H1 (cell line): ENCODE data around the gene KCNB1. TPM values are rescaled to one million over a fixed set of nuclear protein-coding genes. Genes with fewer than 3 reads are reported as not detected.

ENCODE experiments used
- CTCF ChIA-PET: fragments of 300-600 bp; sonication (Branson Sonifier 250); formaldehyde crosslinking; loops from one replicate; lab custom pipeline; 2021; ENCODE audit not compliant: partially characterized antibody; lab: Charles Lee
- POLR2A ChIA-PET: fragments of 300-600 bp; sonication (Branson Sonifier 250); formaldehyde crosslinking; loops from one replicate; lab custom pipeline; 2021; ENCODE audit warnings: inconsistent platforms; ENCODE audit not compliant: partially characterized antibody; lab: Charles Lee
- DNase-seq, 2 experiments: peaks; one replicate each; pipeline versions ENCODE4 v3.0.0 to v3.0.0-alpha.2; 2010 to 2022; ENCODE audit warnings: low spot score in 2 of 2, low read depth in 1 of 2, mixed read lengths in 1 of 2
- FAIRE-seq: peaks from 2 replicates; lab custom pipeline; 2011; peaks lifted over from hg19 to GRCh38; lab: Jason Lieb, UNC
- H2AFZ ChIP-seq: 2 replicates; pipeline ENCODE4 v1.8.1; 2012; ENCODE audit warnings: low read length, inconsistent platforms
- H2AK5ac ChIP-seq: 2 replicates; pipeline ENCODE4 v1.6.1; 2013; ENCODE audit warnings: low read depth, low read length
- H2BK120ac ChIP-seq: replicated peaks from 2 replicates; pipeline ENCODE3; 2013; ENCODE audit warnings: low read depth, low read length, inconsistent platforms
- H2BK12ac ChIP-seq: 2 replicates; pipeline ENCODE4 v1.6.1; 2013; ENCODE audit warnings: low read depth, low read length
- H2BK15ac ChIP-seq: 2 replicates; pipeline ENCODE4 v1.6.1; 2013; ENCODE audit warnings: low read length
- H2BK20ac ChIP-seq: 2 replicates; pipeline ENCODE4 v1.6.1; 2013; ENCODE audit warnings: low read length
- H2BK5ac ChIP-seq: 2 replicates; pipeline ENCODE4 v1.6.1; 2013; ENCODE audit warnings: low read depth, low read length
- H3K14ac ChIP-seq: 2 replicates; pipeline ENCODE4 v1.6.1; 2013; ENCODE audit warnings: inconsistent platforms; ENCODE audit not compliant: insufficient read length
- H3K18ac ChIP-seq: 2 replicates; pipeline ENCODE4 v1.6.1; 2013; ENCODE audit warnings: low read length; ENCODE audit errors: extremely low read depth
- H3K23ac ChIP-seq: 2 replicates; pipeline ENCODE4 v1.6.1; 2013; ENCODE audit warnings: inconsistent platforms; ENCODE audit not compliant: insufficient read length
- H3K23me2 ChIP-seq: 2 replicates; pipeline ENCODE4 v1.6.1; 2013; ENCODE audit warnings: low read depth, low read length
- H3K27ac ChIP-seq: 2 replicates; pipeline ENCODE4 v1.6.1; 2011; ENCODE audit warnings: low read depth, low read length, inconsistent platforms
- H3K27me3 ChIP-seq, 4 experiments: replicated peaks in 1 of 4; 1 replicate in 1 of 4; 2 replicates in 3 of 4; pipeline versions ENCODE4 v1.6.1 to v1.8.1; 2011 to 2013; ENCODE audit warnings: low read length in 3 of 4, mild to moderate bottlenecking in 3 of 4, inconsistent platforms in 2 of 4, mixed read lengths in 2 of 4, moderate library complexity in 1 of 4; ENCODE audit not compliant: control insufficient read depth in 3 of 4, insufficient read depth in 3 of 4; ENCODE audit errors: extremely low read depth in 1 of 4
- H3K36me3 ChIP-seq, 4 experiments: 2 replicates each; pipeline versions ENCODE4 v1.6.1 to v1.8.1; 2011 to 2013; ENCODE audit warnings: mild to moderate bottlenecking in 4 of 4, low read length in 3 of 4, moderate library complexity in 2 of 4, control low read depth in 1 of 4, inconsistent platforms in 1 of 4; ENCODE audit not compliant: insufficient read depth in 4 of 4, control insufficient read depth in 2 of 4
- H3K4ac ChIP-seq: replicated peaks from 2 replicates; pipeline ENCODE3; 2013; ENCODE audit warnings: low read length, low read depth, mixed read lengths, inconsistent platforms; ENCODE audit not compliant: insufficient read length
- H3K4me1 ChIP-seq, 4 experiments: replicated peaks in 1 of 4; 1 replicate in 1 of 4; 2 replicates in 3 of 4; pipeline versions ENCODE4 v1.6.1 to v1.8.1; 2011 to 2013; ENCODE audit warnings: low read length in 3 of 4, inconsistent platforms in 2 of 4, mixed read lengths in 1 of 4; ENCODE audit not compliant: insufficient read depth in 4 of 4, control insufficient read depth in 3 of 4
- H3K4me2 ChIP-seq, 2 experiments: 2 replicates each; pipeline versions ENCODE4 v1.6.1 to v1.8.1; 2011 to 2013; ENCODE audit warnings: low read depth in 2 of 2, low read length in 2 of 2, control low read depth in 1 of 2, inconsistent platforms in 1 of 2, mild to moderate bottlenecking in 1 of 2; ENCODE audit not compliant: insufficient read depth in 1 of 2
- H3K4me3 ChIP-seq, 4 experiments: fragments of 200-600, 300-600 bp in 1 of 4; sonication (generic), shearing (Covaris generic), sonication (Bioruptor Twin) in 1 of 4; 2 replicates each; pipeline versions ENCODE4 v1.5.1 to v1.8.1; 2011 to 2016; ENCODE audit warnings: low read length in 4 of 4, low read depth in 3 of 4, control low read depth in 2 of 4, inconsistent platforms in 2 of 4, mild to moderate bottlenecking in 2 of 4, mixed read lengths in 1 of 4, moderate library complexity in 1 of 4; ENCODE audit not compliant: insufficient read depth in 2 of 4; ENCODE audit errors: extremely low read depth in 1 of 4
- H3K56ac ChIP-seq: replicated peaks from 2 replicates; pipeline ENCODE3; 2013; ENCODE audit warnings: low read depth, mild to moderate bottlenecking, mixed read lengths, low read length, inconsistent platforms; ENCODE audit not compliant: insufficient read length
- H3K79me1 ChIP-seq: 2 replicates; pipeline ENCODE4 v1.6.1; 2013; ENCODE audit warnings: low read depth, low read length, control low read depth
- H3K79me2 ChIP-seq, 2 experiments: 2 replicates each; pipeline versions ENCODE4 v1.6.1 to v1.8.1; 2012 to 2013; ENCODE audit warnings: low read length in 2 of 2, mild to moderate bottlenecking in 2 of 2, inconsistent platforms in 1 of 2; ENCODE audit not compliant: insufficient read depth in 2 of 2, control insufficient read depth in 1 of 2
- H3K9ac ChIP-seq, 4 experiments: replicated peaks in 1 of 4; 1 replicate in 1 of 4; 2 replicates in 3 of 4; pipeline versions ENCODE4 v1.6.1 to v1.8.1; 2011 to 2013; ENCODE audit warnings: low read depth in 3 of 4, low read length in 3 of 4, control low read depth in 2 of 4, mild to moderate bottlenecking in 2 of 4, moderate library complexity in 2 of 4, inconsistent platforms in 1 of 4; ENCODE audit errors: extremely low read depth in 1 of 4
- H3K9me3 ChIP-seq, 2 experiments: 2 replicates each; pipeline versions ENCODE4 v1.6.1 to v1.8.1; 2012 to 2013; ENCODE audit warnings: mild to moderate bottlenecking in 2 of 2, moderate library complexity in 2 of 2, control low read depth in 1 of 2, inconsistent platforms in 1 of 2, low read depth in 1 of 2, low read length in 1 of 2, mixed read lengths in 1 of 2; ENCODE audit not compliant: insufficient read depth in 2 of 2
- H4K20me1 ChIP-seq, 2 experiments: replicated peaks in 1 of 2; 2 replicates each; pipeline versions ENCODE3 to v1.8.1; 2011 to 2013; ENCODE audit warnings: inconsistent platforms in 2 of 2, low read length in 2 of 2, mild to moderate bottlenecking in 1 of 2; ENCODE audit not compliant: insufficient read depth in 2 of 2, control insufficient read depth in 1 of 2
- H4K5ac ChIP-seq: 2 replicates; pipeline ENCODE4 v1.6.1; 2013; ENCODE audit warnings: low read length, low read depth, mixed read lengths, inconsistent platforms; ENCODE audit not compliant: insufficient read length
- H4K8ac ChIP-seq: 2 replicates; pipeline ENCODE4 v1.8.0; 2013; ENCODE audit warnings: mild to moderate bottlenecking, moderate library complexity, low read length, inconsistent platforms; ENCODE audit not compliant: insufficient read depth; ENCODE audit errors: extremely low read depth
- H4K91ac ChIP-seq: replicated peaks from 2 replicates; pipeline ENCODE3; 2013; ENCODE audit warnings: low read length, mixed read lengths, inconsistent platforms; ENCODE audit not compliant: insufficient read length
- CHD1 ChIP-seq: IDR thresholded peaks from 2 replicates; pipeline ENCODE4 v1.6.1; 2012; ENCODE audit warnings: low read depth, low read length, improper control_type of control experiment
- CREB1 ChIP-seq: IDR thresholded peaks from 2 replicates; pipeline ENCODE4 v1.6.1; 2012; ENCODE audit warnings: inconsistent platforms
- E2F6 ChIP-seq: IDR thresholded peaks from 2 replicates; pipeline ENCODE4 v1.6.1; 2012; ENCODE audit warnings: inconsistent platforms
- EGR1 ChIP-seq: IDR thresholded peaks from 2 replicates; pipeline ENCODE4 v1.6.1; 2011; ENCODE audit warnings: low read depth, low read length, borderline replicate concordance
- EZH2 ChIP-seq: fragments of 200-600 bp; sonication (generic); IDR thresholded peaks from 2 replicates; pipeline ENCODE4 v1.7.1; 2012; ENCODE audit warnings: low read depth, mild to moderate bottlenecking, moderate library complexity, low read length, inconsistent platforms; ENCODE audit not compliant: severe bottlenecking
- MAX ChIP-seq: IDR thresholded peaks from 2 replicates; pipeline ENCODE4 v1.6.1; 2012; ENCODE audit warnings: inconsistent platforms
- NRF1 ChIP-seq: IDR thresholded peaks from 2 replicates; pipeline ENCODE4 v1.6.1; 2011; ENCODE audit warnings: mild to moderate bottlenecking, low read depth, low read length, improper control_type of control experiment
- POLR2AphosphoS5 ChIP-seq: IDR thresholded peaks from 2 replicates; pipeline ENCODE4 v1.6.1; 2011; ENCODE audit warnings: low read depth, low read length
- RFX5 ChIP-seq: IDR thresholded peaks from 2 replicates; pipeline ENCODE4 v1.6.1; 2011; ENCODE audit warnings: low read depth, low read length, improper control_type of control experiment, borderline replicate concordance
- RXRA ChIP-seq: IDR thresholded peaks from 2 replicates; pipeline ENCODE4 v1.6.1; 2011; ENCODE audit warnings: low read depth, mild to moderate bottlenecking, low read length, moderate library complexity; ENCODE audit not compliant: insufficient read depth
- SP4 ChIP-seq: IDR thresholded peaks from 2 replicates; pipeline ENCODE4 v1.6.1; 2012; ENCODE audit warnings: low read length, inconsistent platforms
- SRF ChIP-seq: IDR thresholded peaks from 2 replicates; pipeline ENCODE4 v1.6.1; 2011; ENCODE audit warnings: mild to moderate bottlenecking, low read depth, low read length, moderate library complexity
- TAF7 ChIP-seq: optimal IDR thresholded peaks from 2 replicates; pipeline ENCODE3; 2011; ENCODE audit warnings: low read depth, mild to moderate bottlenecking, inconsistent platforms, low read length, moderate library complexity, borderline replicate concordance
- YY1 ChIP-seq: IDR thresholded peaks from 2 replicates; pipeline ENCODE4 v1.6.1; 2011; ENCODE audit warnings: low read depth, mild to moderate bottlenecking, low read length
- WGBS, 2 experiments: shearing (Covaris generic) in 1 of 2; methylation state at CpG; one replicate each; pipeline versions ENCODE4 v1.1.6 to v1.1.7; 2013 to 2015; ENCODE audit warnings: low lambda C conversion rate in 2 of 2, mixed read lengths in 2 of 2, inconsistent platforms in 1 of 2, low coverage in 1 of 2, missing lambda C conversion rate in 1 of 2; ENCODE audit not compliant: insufficient replicate concordance in 2 of 2, insufficient coverage in 1 of 2, insufficient read length in 1 of 2; ENCODE audit errors: extremely low coverage in 1 of 2, missing lambda C conversion rate in 1 of 2; 5-methylcytosine and 5-hydroxymethylcytosine counted together
- polyA plus RNA-seq, 7 experiments: library from polyadenylated mRNA; depleted of rRNA in 3 of 7; stranded (reverse) in 5 of 7; unstranded in 2 of 7; fragments of >200 nt in 5 of 7; fragments of 200-250 nt in 2 of 7; gene quantifications; 1 replicate in 5 of 7; 2 replicates in 1 of 7; 4 replicates in 1 of 7; pipeline versions ENCODE4 v1.2.1 to v1.2.3, GENCODE V29; 2011 to 2013; ENCODE audit warnings: missing spikeins in 2 of 7, mixed read lengths in 2 of 7
- total RNA-seq: library from RNA; stranded (reverse); fragmentation: NEBNext Ultra II Directional; extraction: Animal tissue kit (Norgen Biotek cat#: 25700); gene quantifications from 2 replicates; pipeline ENCODE4 v1.2.1, GENCODE V29; 2021

Gene KCNB1
- total and polyA plus RNA-seq, 2 of the 8 experiments (the other 6 are each of a cell fraction or from before 2014, with no cell fraction given): 0.58 to 0.67 TPM

GRCh38 chr20:49367113-49367512, 115.4 kb downstream of the KCNB1 start:
- Histone ChIP-seq H3K4me2 (no peak overlapping the region), H2AFZ (no peak overlapping the region), H4K8ac (no peak overlapping the region), H2BK120ac (no peak overlapping the region), H4K91ac (no peak overlapping the region), H2AK5ac (no peak overlapping the region), H3K36me3 (no peaks in the 10 kb centered on the region), H3K23me2 (no peaks in the 10 kb centered on the region; the same call in 1 of the 2 replicates), H3K14ac (no peak overlapping the region), H3K27me3 (0 out of 7 replicates have a peak, but pooled peaks cover 0 to 1% (median 0%) of the 10 kb centered on the region in 4 experiments), H3K56ac (no peak overlapping the region), H4K20me1 (no peaks in the 10 kb centered on the region), H2BK5ac (no peak overlapping the region), H2BK12ac (no peak overlapping the region), H3K4me3 (no peak overlapping the region), H3K18ac (no peak overlapping the region), H3K79me2 (no peaks in the 10 kb centered on the region), H3K9me3 (no peaks in the 10 kb centered on the region), H3K9ac (no peak overlapping the region), H3K79me1 (no peaks in the 10 kb centered on the region), H2BK20ac (no peak overlapping the region), H2BK15ac (no peak overlapping the region), H4K5ac (no peak overlapping the region), H3K23ac (no peak overlapping the region), H3K4me1 (no peaks in the 10 kb centered on the region; a peak in 1 of 7 replicates), H3K27ac (no peak overlapping the region), H3K4ac (no peak overlapping the region)
- DNase-seq (no peak), FAIRE-seq (no peak)
- ChIA-PET POLR2A (interaction anchor here (1.1 to 1.4 kb wide), 2 partner anchors 12 to 75 kb away, joined by 3 read pairs; no protein-coding TSS in a partner anchor), CTCF (interaction anchor here (1.1 to 6.7 kb wide), 4 partner anchors 12 to 116 kb away, joined by 3 to 33 read pairs (median 7); partner anchors contain the start of gene KCNB1)
- 90% methylated on average over 5 of the region's 5 CpGs; no CpG with 5 or more reads in 1 of the 2 experiments for WGBS, 2 experiments
- TF ChIP-seq RFX5: no peak
- no peak for TF ChIP-seq RXRA
- no peak for TF ChIP-seq SP4
- TF ChIP-seq CHD1: no peak
- TF ChIP-seq MAX: no peak
- TF ChIP-seq CREB1: no peak
- no peak for TF ChIP-seq EZH2
- no peak for TF ChIP-seq EGR1
- no peak for TF ChIP-seq NRF1
- TF ChIP-seq TAF7: no peak
- TF ChIP-seq POLR2AphosphoS5: no peak
- TF ChIP-seq YY1: no peak
- TF ChIP-seq E2F6: no peak
- no peak for TF ChIP-seq SRF
